ENCODE data around the gene TP53BP1. TPM values are rescaled to one million over a fixed set of nuclear protein-coding genes. Genes with fewer than 3 reads are reported as not detected.

TP53BP1 gene
- total and polyA plus RNA-seq, 2 of the 13 experiments (the other 11 are each of a cell fraction or from before 2014, with no cell fraction given), result 17.1 to 17.4 TPM

- TF ChIP-seq IRX3 (CRISPR knock-in tag; IDR thresholded peaks at IDR 0.05; ENCODE audit: borderline replicate concordance, low read depth) (no peak), HCFC1 (IDR thresholded peaks at IDR 0.05; ENCODE audit: low read depth, low read length) (no peak), ZNF816 (CRISPR knock-in tag; IDR thresholded peaks at IDR 0.05; ENCODE audit: borderline replicate concordance) (no peak), NFE2L1 (CRISPR knock-in tag; IDR thresholded peaks at IDR 0.05; ENCODE audit: borderline replicate concordance) (no peak), E2F5 (CRISPR knock-in tag; conservative IDR thresholded peaks at IDR 0.05) (no peak), NFIB (CRISPR knock-in tag; IDR thresholded peaks at IDR 0.05; ENCODE audit: borderline replicate concordance) (no peak), HNF4G (IDR thresholded peaks at IDR 0.05; ENCODE audit: borderline replicate concordance, low read depth, low read length) (no peak), HNF4G (CRISPR knock-in tag; IDR thresholded peaks at IDR 0.05; ENCODE audit: borderline replicate concordance, low read depth) (no peak), MLLT10 (CRISPR knock-in tag; IDR thresholded peaks at IDR 0.05) (no peak)
- TF ChIP-seq, protein P1, sequence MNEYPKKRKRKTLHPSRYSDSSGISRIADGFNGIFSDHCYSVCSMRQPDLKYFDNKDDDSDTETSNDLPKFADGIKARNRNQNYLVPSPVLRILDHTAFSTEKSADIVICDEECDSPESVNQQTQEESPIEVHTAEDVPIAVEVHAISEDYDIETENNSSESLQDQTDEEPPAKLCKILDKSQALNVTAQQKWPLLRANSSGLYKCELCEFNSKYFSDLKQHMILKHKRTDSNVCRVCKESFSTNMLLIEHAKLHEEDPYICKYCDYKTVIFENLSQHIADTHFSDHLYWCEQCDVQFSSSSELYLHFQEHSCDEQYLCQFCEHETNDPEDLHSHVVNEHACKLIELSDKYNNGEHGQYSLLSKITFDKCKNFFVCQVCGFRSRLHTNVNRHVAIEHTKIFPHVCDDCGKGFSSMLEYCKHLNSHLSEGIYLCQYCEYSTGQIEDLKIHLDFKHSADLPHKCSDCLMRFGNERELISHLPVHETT (CRISPR knock-in tag; conservative IDR thresholded peaks at IDR 0.05), result no peak
Measured at GRCh38 chr15:43469867-43470266, 23.1 kb downstream of the TP53BP1 start (continued).

DNA sequence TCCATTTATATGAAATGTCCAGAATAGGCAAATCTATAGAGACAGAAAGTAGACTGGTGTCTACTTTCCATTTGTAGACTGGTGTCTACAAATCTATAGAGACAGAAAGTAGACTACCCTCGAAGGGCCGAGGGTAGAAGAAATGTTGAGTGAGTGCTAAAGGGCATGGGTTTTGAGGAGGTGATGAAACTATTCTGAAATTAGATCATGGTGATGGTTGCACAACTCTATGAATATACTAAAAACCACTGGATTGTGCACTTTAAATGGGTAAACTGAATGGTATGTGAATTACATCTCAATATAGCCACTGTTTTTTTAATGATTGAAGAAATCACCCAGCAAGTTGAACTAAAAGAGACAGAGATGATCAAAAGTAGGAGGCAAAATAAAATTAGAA, 27.9 kb downstream of the TP53BP1 start:
- Histone ChIP-seq H3K4me1 (ENCODE audit: insufficient read depth, low read length) (no peaks in the 10 kb centered on the region), H3K27ac (ENCODE audit: extremely low read length, insufficient read depth, low read length) (no peak overlapping the region), H3K4me2 (ENCODE audit: low read depth, low read length) (no peak overlapping the region), H3K4me3 (replicated peaks in 1 of 3; ENCODE audit: insufficient read depth in 1 of 3, low read depth in 2 of 3, low read length in 3 of 3) (no peak overlapping the region), H3K79me2 (ENCODE audit: insufficient read depth, low read length) (no peaks in the 10 kb centered on the region), H4K20me1 (ENCODE audit: insufficient read depth, low read length) (no peaks in the 10 kb centered on the region), H3K9me3 (ENCODE audit: low read length) (no peaks in the 10 kb centered on the region), H2AFZ (ENCODE audit: low read length) (no peak overlapping the region), H3K27me3 (ENCODE audit: control insufficient read depth in 1 of 2, insufficient read depth in 2 of 2, low read length in 2 of 2) (no peaks in the 10 kb centered on the region; a peak in 1 of 5 replicates), H3K9ac (ENCODE audit: insufficient read depth, low read depth, low read length) (no peak overlapping the region), H3K36me3 (replicated peaks in 1 of 2; ENCODE audit: control insufficient read depth in 1 of 2, insufficient read depth in 2 of 2, low read length in 2 of 2) (peaks cover 3 to 19% of the 10 kb centered on the region in 2 experiments; a peak in 3 of 5 replicates)
- no peak for TF ChIP-seq ZNF501 (CRISPR knock-in tag; IDR thresholded peaks at IDR 0.05)
- TF ChIP-seq, protein P2, sequence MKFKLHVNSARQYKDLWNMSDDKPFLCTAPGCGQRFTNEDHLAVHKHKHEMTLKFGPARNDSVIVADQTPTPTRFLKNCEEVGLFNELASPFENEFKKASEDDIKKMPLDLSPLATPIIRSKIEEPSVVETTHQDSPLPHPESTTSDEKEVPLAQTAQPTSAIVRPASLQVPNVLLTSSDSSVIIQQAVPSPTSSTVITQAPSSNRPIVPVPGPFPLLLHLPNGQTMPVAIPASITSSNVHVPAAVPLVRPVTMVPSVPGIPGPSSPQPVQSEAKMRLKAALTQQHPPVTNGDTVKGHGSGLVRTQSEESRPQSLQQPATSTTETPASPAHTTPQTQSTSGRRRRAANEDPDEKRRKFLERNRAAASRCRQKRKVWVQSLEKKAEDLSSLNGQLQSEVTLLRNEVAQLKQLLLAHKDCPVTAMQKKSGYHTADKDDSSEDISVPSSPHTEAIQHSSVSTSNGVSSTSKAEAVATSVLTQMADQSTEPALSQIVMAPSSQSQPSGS (CRISPR knock-in tag; IDR thresholded peaks at IDR 0.05), result no peak
- TF ChIP-seq ZMAT3 (CRISPR knock-in tag; conservative IDR thresholded peaks at IDR 0.05), result no peak
- TF ChIP-seq CHD4 (IDR thresholded peaks at IDR 0.05; ENCODE audit: borderline replicate concordance, low read length), result no peak
- no peak for TF ChIP-seq PLRG1 (conservative IDR thresholded peaks at IDR 0.05)
- no peak for TF ChIP-seq NRL (CRISPR knock-in tag; IDR thresholded peaks at IDR 0.05; ENCODE audit: borderline replicate concordance)
- no peak for TF ChIP-seq ZSCAN21 (CRISPR knock-in tag; IDR thresholded peaks at IDR 0.05; ENCODE audit: borderline replicate concordance)
- TF ChIP-seq ZNF33B (CRISPR knock-in tag; IDR thresholded peaks at IDR 0.05), result no peak
- TF ChIP-seq CENPT (CRISPR knock-in tag; IDR thresholded peaks at IDR 0.05; ENCODE audit: low read depth), result no peak
- no peak for TF ChIP-seq SNRNP70 (IDR thresholded peaks at IDR 0.05; ENCODE audit: low read depth, low read length)
- no peak for TF ChIP-seq TRIM22 (IDR thresholded peaks at IDR 0.05)
- TF ChIP-seq ZC3H13 (CRISPR knock-in tag; IDR thresholded peaks at IDR 0.05), result no peak
- no peak for FAIRE-seq
- no TSS peak for BruUV-seq (replicated peaks)
- ATAC-seq, result no peak
- no peak for DNase-seq (ENCODE audit: low spot score)
- intact Hi-C loops (cut with micrococcal nuclease; ENCODE audit: unreplicated experiment), result no loop called here
- CTCF ChIA-PET (ENCODE audit: low intra/inter-chr PET ratio, low total read pairs), result no interaction called here
- POLR2A ChIA-PET, result no interaction called here
- in situ Hi-C loops (cut with HindIII; ENCODE audit: extremely low pct_ligation_motif_present, low pct_unique_long_range_greater_than_20kb), result no loop called here
- 94% methylated on average over 2 of the region's 2 CpGs for WGBS (ENCODE audit: low lambda C conversion rate)

Measured in HepG2 (cell line).